Suprapubic skin (tissue), 4 donors: ENCODE results near the gene TEX14. TPM values are rescaled to one million over a fixed set of nuclear protein-coding genes. Genes with fewer than 3 reads are reported as not detected.

ENCODE experiments used
- DNase-seq, 2 donors: peaks; one replicate each; pipeline ENCODE4 v3.0.0-alpha.2; 2019; ENCODE audit warnings: low spot score in 2 of 2
- H3K27ac ChIP-seq: fragments of 200-600 bp; sonication (generic); one replicate; pipeline ENCODE4 v1.5.1; 2019
- H3K27me3 ChIP-seq: fragments of 200-600 bp; sonication (generic); one replicate; pipeline ENCODE4 v1.5.1; 2019
- H3K36me3 ChIP-seq: fragments of 200-600 bp; sonication (generic); one replicate; pipeline ENCODE4 v1.5.1; 2019
- H3K4me1 ChIP-seq: fragments of 200-600 bp; sonication (generic); one replicate; pipeline ENCODE4 v1.5.1; 2019
- H3K4me3 ChIP-seq: fragments of 200-600 bp; sonication (generic); one replicate; pipeline ENCODE4 v1.5.1; 2019; ENCODE audit warnings: mild to moderate bottlenecking
- H3K9me3 ChIP-seq: fragments of 200-600 bp; sonication (generic); one replicate; pipeline ENCODE4 v1.5.1; 2019
- CTCF ChIP-seq, 2 donors: fragments of 200-600 bp in 1 of 2; fragments of 450-650 bp in 1 of 2; sonication (generic) in 1 of 2; IDR thresholded peaks; one replicate each; pipeline ENCODE4 v1.5.1; 2016 to 2019; ENCODE audit warnings: antibody characterized with exemption in 2 of 2, mild to moderate bottlenecking in 1 of 2, moderate library complexity in 1 of 2
- EP300 ChIP-seq: sonication (generic); formaldehyde crosslinking; IDR thresholded peaks from one replicate; pipeline ENCODE4 v1.6.1; 2017; ENCODE audit warnings: antibody characterized with exemption
- POLR2A ChIP-seq, 2 donors: fragments of 450-650 bp; IDR thresholded peaks; one replicate each; pipeline ENCODE4 v1.6.1; 2017; ENCODE audit warnings: antibody characterized with exemption in 2 of 2, mild to moderate bottlenecking in 2 of 2, moderate library complexity in 2 of 2
- POLR2AphosphoS5 ChIP-seq, 3 donors: sonication (generic); formaldehyde crosslinking; IDR thresholded peaks; one replicate each; pipeline ENCODE4 v1.6.1; 2017; ENCODE audit warnings: antibody characterized with exemption in 3 of 3
- WGBS: methylation state at CpG from one replicate; pipeline ENCODE4 v1.1.5; 2018; 5-methylcytosine and 5-hydroxymethylcytosine counted together
- total RNA-seq, 4 donors: library from RNA; depleted of rRNA; stranded (reverse); fragments of >200 nt; gene quantifications; one replicate each; pipeline ENCODE4 v1.1.0, GENCODE V29; 2016

Gene TEX14
- total RNA-seq, 4 donors from 2014 or later = 0.15 to 0.34 (median 0.32) TPM; not detected in 1

- H3K4me3 ChIP-seq = no peak overlapping the region
- TF ChIP-seq CTCF (IDR thresholded peaks at IDR 0.05) (no peak), POLR2A (IDR thresholded peaks at IDR 0.05) (no peak), POLR2AphosphoS5 (IDR thresholded peaks at IDR 0.05) (no peak), EP300 (no peak)
- H3K27me3 ChIP-seq = no peaks in the 10 kb centered on the region
- no peak overlapping the region for H3K27ac ChIP-seq
- no peaks in the 10 kb centered on the region for H3K9me3 ChIP-seq
- DNase-seq = no peak
- 80% methylated on average over 5 of the region's 5 CpGs for WGBS
- H3K4me1 ChIP-seq = peaks cover 22% of the 10 kb centered on the region
- no peaks in the 10 kb centered on the region for H3K36me3 ChIP-seq
These were observed 158.1 kb downstream of the TEX14 start for GRCh38 chr17:58533616-58534188.

- Histone ChIP-seq H3K36me3 (no peaks in the 10 kb centered on the region), H3K27ac (no peak overlapping the region), H3K9me3 (no peaks in the 10 kb centered on the region), H3K27me3 (no peaks in the 10 kb centered on the region), H3K4me3 (peak overlapping the region; percentile 63), H3K4me1 (peaks cover 22% of the 10 kb centered on the region)
- no peak for TF ChIP-seq POLR2AphosphoS5 (IDR thresholded peaks at IDR 0.05)
- no peak for TF ChIP-seq EP300
- TF ChIP-seq POLR2A (IDR thresholded peaks at IDR 0.05) = no peak
- TF ChIP-seq CTCF (IDR thresholded peaks at IDR 0.05) = no peak
- DNase-seq = no peak
- 65% methylated on average over 3 of the region's 3 CpGs for whole genome bisulfite sequencing
These were observed 159.3 kb downstream of the TEX14 start for GRCh38 chr17:58532555-58532951.

- H3K27ac ChIP-seq = peak overlapping the region; percentile 53
- WGBS = 4% methylated on average over 16 of the region's 82 CpGs
- DNase-seq = no peak
- H3K4me3 ChIP-seq = peak overlapping the region; percentile 63
- no peak for TF ChIP-seq EP300
- no peak for TF ChIP-seq CTCF (IDR thresholded peaks at IDR 0.05)
- no peaks in the 10 kb centered on the region for H3K9me3 ChIP-seq
- no peaks in the 10 kb centered on the region for H3K27me3 ChIP-seq
- H3K4me1 ChIP-seq = peaks cover 22% of the 10 kb centered on the region
- no peaks in the 10 kb centered on the region for H3K36me3 ChIP-seq
These were observed 159.9 kb downstream of the TEX14 start for GRCh38 chr17:58531661-58532554.

- peak overlapping the region; percentile 63 for H3K4me3 ChIP-seq
These were observed 160.7 kb downstream of the TEX14 start for GRCh38 chr17:58531122-58531521.

More at GRCh38 chr17:58531122-58531521, 160.7 kb downstream of the TEX14 start:
- no peaks in the 10 kb centered on the region for H3K9me3 ChIP-seq
- no peaks in the 10 kb centered on the region for H3K36me3 ChIP-seq
- TF ChIP-seq EP300 (no peak), CTCF (IDR thresholded peaks at IDR 0.05) (no peak), POLR2A (IDR thresholded peaks at IDR 0.05) (no peak), POLR2AphosphoS5 (IDR thresholded peaks at IDR 0.05) (no peak)
- no peak for DNase-seq
- H3K27ac ChIP-seq = peak overlapping the region; percentile 53
- peaks cover 25% of the 10 kb centered on the region for H3K4me1 ChIP-seq
- 67% methylated on average over 2 of the region's 3 CpGs for WGBS
- no peaks in the 10 kb centered on the region for H3K27me3 ChIP-seq
